ENCODE measurements around the gene FOXC1. TPM values are rescaled to one million over a fixed set of nuclear protein-coding genes. Genes with fewer than 3 reads are reported as not detected.

Gene FOXC1
- total and polyA plus RNA-seq, 10 of the 15 experiments (the other 5 are each of a cell fraction or from before 2014, with no cell fraction given), result 0.13 to 1.5 (median 0.48) TPM; not detected in 2

DNA sequence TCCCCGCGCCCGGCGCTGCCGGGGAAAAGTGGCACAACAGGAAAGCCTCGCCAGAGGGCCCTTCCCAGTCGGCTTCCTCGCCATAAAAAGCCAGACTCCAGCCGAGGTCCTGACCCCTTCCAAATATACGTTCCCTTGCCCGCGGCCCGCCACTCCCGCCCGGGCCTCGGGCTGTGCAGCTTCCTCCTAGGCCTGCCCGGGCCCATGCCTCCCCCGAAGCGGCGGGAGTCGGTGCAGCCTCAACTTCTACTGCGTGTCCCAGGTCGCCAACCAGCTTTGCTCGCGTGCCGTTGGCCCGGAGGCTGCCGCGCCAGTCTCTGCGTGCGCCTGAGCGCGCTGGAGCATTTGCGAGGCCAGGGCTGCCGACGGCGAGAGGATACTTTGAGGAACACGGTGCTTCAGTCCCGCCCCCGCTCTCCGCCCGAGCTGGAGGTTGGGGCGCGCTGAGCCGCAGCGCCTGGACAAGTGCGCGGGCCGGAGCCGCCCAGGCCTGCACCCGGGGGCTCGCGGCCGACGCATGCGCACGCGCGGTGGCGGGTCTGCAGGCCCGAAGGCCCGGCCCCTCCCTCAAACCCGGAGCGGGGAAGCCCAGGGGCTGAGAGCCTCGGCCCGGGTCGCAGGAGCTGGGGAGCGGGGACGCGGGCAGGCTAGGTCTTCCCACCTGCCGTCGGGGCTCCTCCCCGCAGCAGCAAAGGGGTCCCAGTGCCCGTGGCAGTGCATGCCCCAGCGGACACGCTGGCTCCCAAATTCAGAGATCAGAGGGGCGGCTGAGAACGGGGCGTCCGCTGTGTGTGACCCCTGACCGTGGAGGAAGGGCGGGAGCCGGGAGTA lies 10.2 kb downstream of the FOXC1 start:
- Histone ChIP-seq H4K20me1 (ENCODE audit: control insufficient read depth, insufficient read depth) (no peaks in the 10 kb centered on the region; the same call in 1 of the 2 replicates), H3K9me3 (replicated peaks; ENCODE audit: control insufficient read depth, insufficient read depth, low read length) (no peaks in the 10 kb centered on the region; the same call in 2 of the 3 replicates), H3K4me2 (ENCODE audit: control insufficient read depth, insufficient read depth) (peak overlapping the region; percentile 30; the same call in 1 of the 2 replicates), H3K4me3 (no peak overlapping the region), H3K9ac (ENCODE audit: control insufficient read depth, insufficient read depth, low read length) (no peak overlapping the region), H3K4me1 (ENCODE audit: control insufficient read depth, insufficient read depth, low read length) (peaks cover under 1% of the 10 kb centered on the region; the same call in 1 of the 2 replicates), H3K79me2 (ENCODE audit: control insufficient read depth, insufficient read depth, low read length) (no peaks in the 10 kb centered on the region), H3K27me3 (replicated peaks in 1 of 2; ENCODE audit: control insufficient read depth in 2 of 2, insufficient read depth in 2 of 2, low read length in 1 of 2) (peaks cover 1 to 2% of the 10 kb centered on the region in 2 experiments; a peak in 3 of 4 replicates), H3K27ac (ENCODE audit: control insufficient read depth, insufficient read depth) (no peak overlapping the region), H3K36me3 (ENCODE audit: control insufficient read depth in 2 of 2, insufficient read depth in 2 of 2, low read length in 1 of 2) (no peaks in the 10 kb centered on the region), H2AFZ (ENCODE audit: control insufficient read depth, low read depth, low read length) (no peak overlapping the region)
- ChIA-PET POLR2A (no interaction called here), RAD21 (ENCODE audit: unreplicated experiment) (no interaction called here), SMC1A (ENCODE audit: uncharacterized antibody, unreplicated experiment) (no interaction called here), CTCF (no interaction called here)
- no peak for FAIRE-seq
- intact Hi-C loops (cut with micrococcal nuclease; ENCODE audit: unreplicated experiment), result no loop called here
- BruUV-seq (replicated peaks), result no TSS peak
- TF ChIP-seq PAX5 (IDR thresholded peaks at IDR 0.05; ENCODE audit: borderline replicate concordance, low read depth, low read length), result no peak
- no peak for TF ChIP-seq NFYA (IDR thresholded peaks at IDR 0.05; ENCODE audit: borderline replicate concordance, low read depth, low read length)
- TF ChIP-seq CEBPB (IDR thresholded peaks at IDR 0.05; ENCODE audit: borderline replicate concordance in 1 of 2, low read depth in 2 of 2, low read length in 2 of 2), result no peak
- no peak for TF ChIP-seq ZNF384 (IDR thresholded peaks at IDR 0.05; ENCODE audit: borderline replicate concordance, low read depth, low read length)
- no peak for TF ChIP-seq POLR2AphosphoS2 (IDR thresholded peaks at IDR 0.05; ENCODE audit: low read depth, low read length)
- no peak for TF ChIP-seq GATAD2B (conservative IDR thresholded peaks at IDR 0.05; ENCODE audit: low read depth)
- TF ChIP-seq EGR1 (IDR thresholded peaks at IDR 0.05; ENCODE audit: borderline replicate concordance in 1 of 2, low read depth in 2 of 2, low read length in 2 of 2), result peak in 1 of 2 experiments; percentile 30; a peak in 1 of 3 replicates
- TF ChIP-seq, protein P1, sequence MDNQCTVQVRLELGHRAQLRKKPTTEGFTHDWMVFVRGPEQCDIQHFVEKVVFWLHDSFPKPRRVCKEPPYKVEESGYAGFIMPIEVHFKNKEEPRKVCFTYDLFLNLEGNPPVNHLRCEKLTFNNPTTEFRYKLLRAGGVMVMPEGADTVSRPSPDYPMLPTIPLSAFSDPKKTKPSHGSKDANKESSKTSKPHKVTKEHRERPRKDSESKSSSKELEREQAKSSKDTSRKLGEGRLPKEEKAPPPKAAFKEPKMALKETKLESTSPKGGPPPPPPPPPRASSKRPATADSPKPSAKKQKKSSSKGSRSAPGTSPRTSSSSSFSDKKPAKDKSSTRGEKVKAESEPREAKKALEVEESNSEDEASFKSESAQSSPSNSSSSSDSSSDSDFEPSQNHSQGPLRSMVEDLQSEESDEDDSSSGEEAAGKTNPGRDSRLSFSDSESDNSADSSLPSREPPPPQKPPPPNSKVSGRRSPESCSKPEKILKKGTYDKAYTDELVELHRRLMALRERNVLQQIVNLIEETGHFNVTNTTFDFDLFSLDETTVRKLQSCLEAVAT (IDR thresholded peaks at IDR 0.05), result no peak
- TF ChIP-seq HDAC6 (IDR thresholded peaks at IDR 0.05; ENCODE audit: unreplicated experiment), result peak; percentile 61
- WGBS (ENCODE audit: insufficient coverage, insufficient replicate concordance, low lambda C conversion rate, missing lambda C conversion rate), result 23% methylated on average over 72 of the region's 83 CpGs
- no peak for DNase-seq (ENCODE audit: low read depth, low spot score)
- in situ Hi-C loops (cut with MboI), result no loop called here
- ATAC-seq, result no peak

All from GM12878 (cell line).